GM21529 (cell line): ENCODE measurements around the gene PPEF1.
"Not testable (repeated sequence)": the region's sequence is repeated elsewhere in the genome, so short reads cannot be mapped to it uniquely, and the experiment has no call there.

Experiments
- ATAC-seq: cut with Tn5 transposase; IDR thresholded peaks from one replicate; pipeline ENCODE4 v1.9.1; 2021; ENCODE audit not compliant: unreplicated experiment

The PPEF1 gene

GRCh38 chrX:18793601-18794089 lies 86.2 kb downstream of the PPEF1 start:
- ATAC-seq, result no peak

- no peak for ATAC-seq
Observed at GRCh38 chrX:18797141-18797540, 89.7 kb downstream of the PPEF1 start.

- ATAC-seq, result no peak
Observed at GRCh38 chrX:18799911-18800310, 92.5 kb downstream of the PPEF1 start.

GRCh38 chrX:18809641-18810040 lies 102.2 kb downstream of the PPEF1 start:
- no peak for ATAC-seq

- no peak for ATAC-seq
Observed at GRCh38 chrX:18810416-18810815, 103.0 kb downstream of the PPEF1 start.

GRCh38 chrX:18825375-18825774 lies 117.9 kb downstream of the PPEF1 start:
- no peak for ATAC-seq

GRCh38 chrX:18828832-18829404 lies 121.5 kb downstream of the PPEF1 start:
- ATAC-seq, result no peak

- ATAC-seq, result no peak
Observed at GRCh38 chrX:18833071-18833731, 125.8 kb downstream of the PPEF1 start.

GRCh38 chrX:18847901-18848300 lies 140.5 kb downstream of the PPEF1 start:
- not testable (repeated sequence) for ATAC-seq

- ATAC-seq, result peak; percentile 90
Observed at GRCh38 chrX:18855919-18856644, 148.6 kb downstream of the PPEF1 start.

- ATAC-seq, result no peak
Observed at GRCh38 chrX:18856645-18856997, 149.2 kb downstream of the PPEF1 start.

- no peak for ATAC-seq
Observed at GRCh38 chrX:18861511-18861910, 154.1 kb downstream of the PPEF1 start.

GRCh38 chrX:18864390-18864920 lies 157.0 kb downstream of the PPEF1 start:
- no peak for ATAC-seq

- no peak for ATAC-seq
Observed at GRCh38 chrX:18871161-18871890, 163.9 kb downstream of the PPEF1 start.

- no peak for ATAC-seq
Observed at GRCh38 chrX:18871970-18872369, 164.5 kb downstream of the PPEF1 start.

GRCh38 chrX:18872621-18873020 lies 165.2 kb downstream of the PPEF1 start:
- ATAC-seq, result no peak

- no peak for ATAC-seq
Observed at GRCh38 chrX:18873189-18873791, 165.8 kb downstream of the PPEF1 start.

- no peak for ATAC-seq
Observed at GRCh38 chrX:18873836-18874235, 166.4 kb downstream of the PPEF1 start.

GRCh38 chrX:18874560-18875255 lies 167.3 kb downstream of the PPEF1 start:
- ATAC-seq, result no peak

- no peak for ATAC-seq
Observed at GRCh38 chrX:18875256-18875878, 167.9 kb downstream of the PPEF1 start.
